BE2C (cell line): ENCODE data around the gene SPTSSA. TPM values are rescaled to one million over a fixed set of nuclear protein-coding genes. Genes with fewer than 3 reads are reported as not detected.
"Not testable (repeated sequence)": the region's sequence is repeated elsewhere in the genome, so short reads cannot be mapped to it uniquely, and the experiment has no call there.

Experiments used
- DNase-seq: peaks from one replicate; pipeline ENCODE4 v3.0.0-alpha.2; 2020
- H3K27me3 ChIP-seq: fragments of 250-450 bp; sonication (Bioruptor Pico); 2 replicates; pipeline ENCODE4 v1.5.1; 2020; ENCODE audit warnings: mild to moderate bottlenecking
- H3K36me3 ChIP-seq: fragments of 250-450 bp; sonication (Bioruptor Pico); 2 replicates; pipeline ENCODE4 v1.5.1; 2020; ENCODE audit warnings: mild to moderate bottlenecking
- H3K4me1 ChIP-seq: fragments of 250-450 bp; sonication (Bioruptor Pico); 2 replicates; pipeline ENCODE4 v1.5.1; 2020
- H3K4me3 ChIP-seq: 2 replicates; pipeline ENCODE4 v1.5.1; 2011; ENCODE audit warnings: low read depth, low read length
- H3K9me3 ChIP-seq: fragments of 250-450 bp; sonication (Bioruptor Pico); 2 replicates; pipeline ENCODE4 v1.5.1; 2020
- CTCF ChIP-seq: IDR thresholded peaks from 2 replicates; pipeline ENCODE4 v1.5.1; 2012; ENCODE audit warnings: mild to moderate bottlenecking, low read depth, low read length
- polyA plus RNA-seq: library from polyadenylated mRNA; unstranded; fragments of >200 nt; gene quantifications from one replicate; pipeline ENCODE4 v1.2.1, GENCODE V29; 2012; ENCODE audit warnings: low read depth, missing spikeins; ENCODE audit not compliant: insufficient read length, insufficient read depth

SPTSSA gene
- 43.0 TPM for polyA plus RNA-seq

GRCh38 chr14:34462132-34462893 lies at the start of gene SPTSSA:
Gene SPTSSA (minus strand): TSS chr14:34462240. CDS start chr14:34462207, 33 bp downstream.
- H3K4me1 ChIP-seq: peaks cover 5% of the 10 kb centered on the region; the same call in 1 of the 2 replicates
- peak; percentile 97 for DNase-seq
- H3K36me3 ChIP-seq: peaks cover under 1% of the 10 kb centered on the region; the same call in 1 of the 2 replicates
- peak within 1 kb of the TSS; percentile 88 for H3K4me3 ChIP-seq
- no peaks in the 10 kb centered on the region for H3K9me3 ChIP-seq
- TF ChIP-seq CTCF: no peak
- H3K27me3 ChIP-seq: no peaks in the 10 kb centered on the region

- H3K36me3 ChIP-seq: no peaks in the 10 kb centered on the region
- H3K27me3 ChIP-seq: no peaks in the 10 kb centered on the region
- DNase-seq: no peak
- no peaks in the 10 kb centered on the region for H3K4me1 ChIP-seq
- no peaks in the 10 kb centered on the region for H3K9me3 ChIP-seq
- TF ChIP-seq CTCF: no peak
- H3K4me3 ChIP-seq: no peak overlapping the region
Observed at GRCh38 chr14:34507884-34508283, 45.8 kb upstream of the SPTSSA start.

GRCh38 chr14:34507459-34507858 lies 45.4 kb upstream of the SPTSSA start:
- no peaks in the 10 kb centered on the region for H3K9me3 ChIP-seq

GRCh38 chr14:34505124-34505491 lies 43.1 kb upstream of the SPTSSA start:
- not testable (repeated sequence) for H3K4me1 ChIP-seq, H3K4me3 ChIP-seq, H3K9me3 ChIP-seq, H3K36me3 ChIP-seq, H3K27me3 ChIP-seq, DNase-seq

More at GRCh38 chr14:34507459-34507858, 45.4 kb upstream of the SPTSSA start:
- no peak for TF ChIP-seq CTCF
- no peaks in the 10 kb centered on the region for H3K27me3 ChIP-seq
- no peaks in the 10 kb centered on the region for H3K4me1 ChIP-seq
- no peak overlapping the region for H3K4me3 ChIP-seq
- DNase-seq: no peak
- H3K36me3 ChIP-seq: no peaks in the 10 kb centered on the region

- not testable (repeated sequence) for H3K4me3 ChIP-seq, DNase-seq, H3K36me3 ChIP-seq, H3K27me3 ChIP-seq, H3K4me1 ChIP-seq, H3K9me3 ChIP-seq
Observed at GRCh38 chr14:34504027-34504426, 42.0 kb upstream of the SPTSSA start.

GRCh38 chr14:34502545-34503225 lies 40.6 kb upstream of the SPTSSA start:
- Histone ChIP-seq H3K9me3 (no peaks in the 10 kb centered on the region), H3K27me3 (no peaks in the 10 kb centered on the region), H3K4me1 (no peaks in the 10 kb centered on the region), H3K36me3 (no peaks in the 10 kb centered on the region), H3K4me3 (no peak overlapping the region)
- no peak for TF ChIP-seq CTCF
- no peak for DNase-seq

- H3K4me1 ChIP-seq: no peaks in the 10 kb centered on the region
- H3K4me3 ChIP-seq: no peak overlapping the region
- no peaks in the 10 kb centered on the region for H3K36me3 ChIP-seq
- DNase-seq: no peak
- no peak for TF ChIP-seq CTCF
- no peaks in the 10 kb centered on the region for H3K9me3 ChIP-seq
- H3K27me3 ChIP-seq: no peaks in the 10 kb centered on the region
Observed at GRCh38 chr14:34502001-34502400, 40.0 kb upstream of the SPTSSA start.
